Placental pericyte (primary cell): ENCODE results near the gene USH1C. TPM values are rescaled to one million over a fixed set of nuclear protein-coding genes. Genes with fewer than 3 reads are reported as not detected.

ENCODE experiments used
- total RNA-seq: library from RNA; depleted of rRNA; stranded (reverse); fragments of >200 nt; gene quantifications from 2 replicates; pipeline ENCODE4 v1.2.3, GENCODE V29; 2012

The USH1C gene
- not detected in 2 replicates for total RNA-seq

GRCh38 chr11:17544181-17544622 is at the start of gene USH1C:
Gene USH1C, minus strand, starts transcription at chr11:17544416. Its CDS starts 109 bp downstream, at chr11:17544307.

GRCh38 chr11:17547051-17547577 is 2.9 kb upstream of the USH1C start, which contains the start of gene OTOG:
Gene OTOG, plus strand, starts transcription at chr11:17547259. Its CDS starts 114 bp downstream, at chr11:17547373.

GRCh38 chr11:17476317-17477083 is 67.7 kb downstream of the USH1C start, which contains the start of gene ABCC8:
Gene ABCC8, minus strand, starts transcription at chr11:17476845. Its CDS starts 69 bp downstream, at chr11:17476776.

Other genes starting within 250 kb of the USH1C start
- 12.7 and 17.5 TPM in 2 replicates for gene NCR3LG1, start 192.6 kb downstream of the USH1C start, total RNA-seq
- gene KCNJ11, start 155.8 kb downstream of the USH1C start, total RNA-seq, result not detected in 2 replicates
- gene ABCC8, start 67.6 kb downstream of the USH1C start, total RNA-seq, result not detected in 2 replicates
- gene OTOG, start 2.8 kb upstream of the USH1C start, total RNA-seq, result not detected in 2 replicates
- gene MYOD1, start 175.2 kb upstream of the USH1C start, total RNA-seq, result not detected in 2 replicates
- gene KCNC1, start 190.4 kb upstream of the USH1C start, total RNA-seq, result not detected in 2 replicates